GM12878 (cell line): Measurements from ENCODE around the gene RPEL1. TPM values are rescaled to one million over a fixed set of nuclear protein-coding genes. Genes with fewer than 3 reads are reported as not detected.

ENCODE experiments used
- ATAC-seq: fragments of 200-7000 bp; cut with Tn5 transposase; 3 replicates; pipeline ENCODE4 v1.9.1; 2020; ENCODE audit warnings: mild to moderate bottlenecking, moderate library complexity
- BruUV-seq: library from RNA; stranded (reverse); fragments of 400-500 nt; replicated peaks from 2 replicates; lab custom pipeline; 2021; lab: Mats Ljungman, UMichigan
- CTCF ChIA-PET: fragments of 300-600 bp; sonication (Branson Sonifier 250); formaldehyde crosslinking; extraction: SDS; loops from one replicate; lab custom pipeline; 2021; ENCODE audit warnings: inconsistent platforms; lab: Yijun Ruan, JAX
- POLR2A ChIA-PET: fragments of 350-600 bp; formaldehyde crosslinking; extraction: SDS; loops from one replicate; lab custom pipeline; 2021; ENCODE audit warnings: inconsistent platforms; lab: Charles Lee
- RAD21 ChIA-PET: fragments of 300-600 bp; sonication (Branson Sonifier 250); formaldehyde crosslinking; loops from one replicate; lab custom pipeline; 2023; ENCODE audit warnings: antibody characterized with exemption; ENCODE audit not compliant: unreplicated experiment; lab: Charles Lee
- SMC1A ChIA-PET: fragments of 300-600 bp; sonication (Branson Sonifier 250); formaldehyde crosslinking; loops from one replicate; lab custom pipeline; 2023; ENCODE audit not compliant: unreplicated experiment, uncharacterized antibody; lab: Charles Lee
- DNase-seq: peaks from one replicate; pipeline ENCODE4 v3.0.0-alpha.2; 2011; ENCODE audit warnings: low read depth, low spot score
- FAIRE-seq: peaks from 3 replicates; lab custom pipeline; 2011; peaks lifted over from hg19 to GRCh38; lab: Jason Lieb, UNC
- H2AFZ ChIP-seq: 2 replicates; pipeline ENCODE4 v1.6.0; 2011; ENCODE audit warnings: low read depth, low read length, control low read depth; ENCODE audit not compliant: control insufficient read depth
- H3K27ac ChIP-seq: 2 replicates; pipeline ENCODE4 v1.5.1; 2011; ENCODE audit warnings: control low read depth; ENCODE audit not compliant: control insufficient read depth, insufficient read depth
- H3K27me3 ChIP-seq, 2 experiments: replicated peaks in 1 of 2; 2 replicates each; pipeline versions ENCODE4 v1.6.0 to v1.6.1; 2011; ENCODE audit warnings: low read length in 1 of 2; ENCODE audit not compliant: control insufficient read depth in 2 of 2, insufficient read depth in 2 of 2
- H3K36me3 ChIP-seq, 2 experiments: 2 replicates each; pipeline ENCODE4 v1.5.1; 2011; ENCODE audit warnings: low read length in 1 of 2; ENCODE audit not compliant: control insufficient read depth in 2 of 2, insufficient read depth in 2 of 2
- H3K4me1 ChIP-seq: 2 replicates; pipeline ENCODE4 v1.6.1; 2011; ENCODE audit warnings: mild to moderate bottlenecking, low read length, moderate library complexity, mixed read lengths; ENCODE audit not compliant: control insufficient read depth, insufficient read depth
- H3K4me2 ChIP-seq: 2 replicates; pipeline ENCODE4 v1.6.0; 2011; ENCODE audit warnings: control low read depth; ENCODE audit not compliant: control insufficient read depth, insufficient read depth
- H3K4me3 ChIP-seq: fragments of 200-600 bp; sonication (generic); 2 replicates; pipeline ENCODE4 v1.5.1; 2016
- H3K79me2 ChIP-seq: 2 replicates; pipeline ENCODE4 v1.6.0; 2011; ENCODE audit warnings: low read length; ENCODE audit not compliant: control insufficient read depth, insufficient read depth
- H3K9ac ChIP-seq: 2 replicates; pipeline ENCODE4 v1.8.0; 2011; ENCODE audit warnings: low read length, control low read depth, mixed read lengths; ENCODE audit not compliant: control insufficient read depth, insufficient read depth
- H3K9me3 ChIP-seq: replicated peaks from 3 replicates; pipeline ENCODE4 v1.5.1; 2011; ENCODE audit warnings: mild to moderate bottlenecking, low read length; ENCODE audit not compliant: control insufficient read depth, insufficient read depth
- H4K20me1 ChIP-seq: 2 replicates; pipeline ENCODE4 v1.6.0; 2011; ENCODE audit not compliant: control insufficient read depth, insufficient read depth
- HCFC1 ChIP-seq: fragments of 150-350 bp; IDR thresholded peaks from 2 replicates; pipeline ENCODE4 v1.6.1; 2014; ENCODE audit warnings: low read length
- HDAC6 ChIP-seq: fragments of 200-600 bp; sonication (generic); IDR thresholded peaks from one replicate; pipeline ENCODE4 v1.8.0; 2017; ENCODE audit warnings: antibody characterized with exemption; ENCODE audit not compliant: unreplicated experiment
- HDGF ChIP-seq: fragments of 450-650 bp; IDR thresholded peaks from 2 replicates; pipeline ENCODE4 v1.6.1; 2016; ENCODE audit warnings: antibody characterized with exemption
- KLF5 ChIP-seq: fragments of 450-650 bp; IDR thresholded peaks from 2 replicates; pipeline ENCODE4 v1.6.1; 2014; ENCODE audit warnings: mild to moderate bottlenecking; ENCODE audit not compliant: partially characterized antibody
- MAX ChIP-seq: IDR thresholded peaks from 2 replicates; pipeline ENCODE4 v1.6.1; 2012; ENCODE audit warnings: low read depth, low read length, improper control_type of control experiment
- MLLT1 ChIP-seq: fragments of 450-650 bp; IDR thresholded peaks from 2 replicates; pipeline ENCODE4 v1.6.1; 2016; ENCODE audit warnings: mild to moderate bottlenecking
- NFYB ChIP-seq: IDR thresholded peaks from 2 replicates; pipeline ENCODE4 v1.6.1; 2011; ENCODE audit warnings: low read depth, mild to moderate bottlenecking, low read length, improper control_type of control experiment, moderate library complexity; ENCODE audit not compliant: insufficient read depth
- PKNOX1 ChIP-seq: fragments of 450-650 bp; IDR thresholded peaks from 2 replicates; pipeline ENCODE4 v1.6.1; 2016; ENCODE audit warnings: mild to moderate bottlenecking
- RB1 ChIP-seq: fragments of 450-650 bp; formaldehyde crosslinking; IDR thresholded peaks from 2 replicates; pipeline ENCODE4 v1.6.1; 2017; ENCODE audit warnings: mild to moderate bottlenecking, borderline replicate concordance
- SRF ChIP-seq, 2 experiments: IDR thresholded peaks; 2 replicates each; pipeline ENCODE4 v1.6.1; 2011; ENCODE audit warnings: low read depth in 2 of 2, low read length in 2 of 2, mild to moderate bottlenecking in 1 of 2, moderate library complexity in 1 of 2
- TCF3 ChIP-seq: IDR thresholded peaks from 2 replicates; pipeline ENCODE4 v1.6.1; 2012; ENCODE audit warnings: low read depth, mild to moderate bottlenecking, low read length, borderline replicate concordance; ENCODE audit not compliant: insufficient read depth
- ZBTB40 ChIP-seq: fragments of 450-650 bp; IDR thresholded peaks from 2 replicates; pipeline ENCODE4 v1.6.1; 2016; ENCODE audit warnings: mild to moderate bottlenecking, moderate library complexity, borderline replicate concordance
- ZNF384 ChIP-seq: IDR thresholded peaks from 2 replicates; pipeline ENCODE4 v1.6.1; 2012; ENCODE audit warnings: low read depth, mild to moderate bottlenecking, low read length, improper control_type of control experiment, borderline replicate concordance
- ZNF622 ChIP-seq: fragments of 450-650 bp; IDR thresholded peaks from 2 replicates; pipeline ENCODE4 v1.6.1; 2017; ENCODE audit warnings: mild to moderate bottlenecking, inconsistent platforms
- ZSCAN29 ChIP-seq: fragments of 450-650 bp; IDR thresholded peaks from 2 replicates; pipeline ENCODE4 v1.6.1; 2017; ENCODE audit warnings: mild to moderate bottlenecking, moderate library complexity
- WGBS: methylation state at CpG from one replicate; pipeline ENCODE4 v1.1.6; 2016; ENCODE audit warnings: low lambda C conversion rate; ENCODE audit not compliant: insufficient replicate concordance, insufficient coverage; ENCODE audit errors: missing lambda C conversion rate; 5-methylcytosine and 5-hydroxymethylcytosine counted together
- in situ Hi-C: fragments of 300-500 bp; cut with MboI; formaldehyde crosslinking; loops from 9 replicates; pipeline ENCODE4 v1.14.3; 2018; ENCODE audit warnings: mixed read lengths
- intact Hi-C: fragments of 100-400 bp; cut with micrococcal nuclease; formaldehyde crosslinking; loops from one replicate; pipeline ENCODE4 v1.14.2; 2022; ENCODE audit not compliant: unreplicated experiment
- polyA plus RNA-seq, 11 experiments: library from polyadenylated mRNA; depleted of rRNA in 4 of 11; unstranded in 6 of 11; stranded (reverse) in 5 of 11; fragments of >200 nt; fragmentation: Nextera tagmentation in 4 of 11; fragmentation: Illumina TruSeq in 1 of 11; extraction: Ambion mirVana in 4 of 11; extraction: Trizol in 1 of 11; gene quantifications; 1 replicate in 1 of 11; 2 replicates in 10 of 11; pipeline versions ENCODE4 v1.2.1 to v1.2.3, GENCODE V29; 2011 to 2016; ENCODE audit warnings: inconsistent platforms in 2 of 11, missing spikeins in 2 of 11, low read depth in 1 of 11
- total RNA-seq, 4 experiments: library from RNA; depleted of rRNA in 3 of 4; stranded (reverse); fragments of >200 nt in 3 of 4; fragmentation: Illumina TruSeq in 1 of 4; extraction: Trizol in 1 of 4; gene quantifications; 2 replicates each; pipeline versions ENCODE4 v1.2.1 to v1.2.3, GENCODE V29; 2013 to 2021

RPEL1 gene
- total and polyA plus RNA-seq, 10 of the 15 experiments (the other 5 are each of a cell fraction or from before 2014, with no cell fraction given) = 0.04 to 0.08 (median 0.06) TPM; not detected in 6

- Histone ChIP-seq H3K4me3 (no peak overlapping the region), H3K79me2 (no peaks in the 10 kb centered on the region), H3K9ac (no peak overlapping the region), H2AFZ (no peak overlapping the region), H3K4me2 (no peak overlapping the region), H3K36me3 (no peaks in the 10 kb centered on the region), H3K27me3 (no peaks in the 10 kb centered on the region), H4K20me1 (no peaks in the 10 kb centered on the region), H3K27ac (no peak overlapping the region), H3K4me1 (no peaks in the 10 kb centered on the region), H3K9me3 (no peaks in the 10 kb centered on the region; the same call in 1 of the 3 replicates)
- intact Hi-C loops = no loop called here
- FAIRE-seq (no peak), ATAC-seq (no peak), DNase-seq (no peak)
- ChIA-PET CTCF (interaction anchor here (0.9 kb wide), 1 partner anchor 342 kb away, joined by 4 read pairs; the partner anchor contains the start of gene CNNM2), POLR2A (no interaction called here), RAD21 (no interaction called here), SMC1A (no interaction called here)
- no peak for TF ChIP-seq ZNF384
- TF ChIP-seq MAX = no peak
- TF ChIP-seq ZBTB40 = no peak
- no peak for TF ChIP-seq ZSCAN29
- TF ChIP-seq PKNOX1 = no peak
- no peak for TF ChIP-seq HDAC6
- TF ChIP-seq KLF5 = no peak
- no peak for TF ChIP-seq RB1
- no peak for TF ChIP-seq NFYB
- TF ChIP-seq MLLT1 = no peak
- no peak for TF ChIP-seq TCF3
- TF ChIP-seq SRF (IDR thresholded peaks at IDR 0.05; ENCODE audit: low read depth in 2 of 2, low read length in 2 of 2) = no peak
- no peak for TF ChIP-seq HCFC1
- no peak for TF ChIP-seq ZNF622
- TF ChIP-seq HDGF = no peak
- 62% methylated on average over 5 of the region's 5 CpGs for WGBS
- no TSS peak for BruUV-seq
- in situ Hi-C loops = no loop called here
Measured at GRCh38 chr10:103259989-103260388, 14.3 kb downstream of the RPEL1 start.
